Breast epithelium (tissue), 3 donors: Measurements from ENCODE around the gene ALK.

Source experiments
- CTCF ChIP-seq, 3 donors: fragments of 450-650 bp; IDR thresholded peaks; one replicate each; pipeline ENCODE4 v1.5.1; 2016 to 2017; ENCODE audit warnings: antibody characterized with exemption in 3 of 3, mild to moderate bottlenecking in 3 of 3, moderate library complexity in 3 of 3
- POLR2A ChIP-seq: fragments of 450-650 bp; IDR thresholded peaks from one replicate; pipeline ENCODE4 v1.6.1; 2016; ENCODE audit warnings: antibody characterized with exemption, mild to moderate bottlenecking, moderate library complexity
- POLR2AphosphoS5 ChIP-seq, 3 donors: sonication (generic); formaldehyde crosslinking; IDR thresholded peaks; one replicate each; pipeline ENCODE4 v1.6.1; 2017; ENCODE audit warnings: antibody characterized with exemption in 3 of 3

DNA sequence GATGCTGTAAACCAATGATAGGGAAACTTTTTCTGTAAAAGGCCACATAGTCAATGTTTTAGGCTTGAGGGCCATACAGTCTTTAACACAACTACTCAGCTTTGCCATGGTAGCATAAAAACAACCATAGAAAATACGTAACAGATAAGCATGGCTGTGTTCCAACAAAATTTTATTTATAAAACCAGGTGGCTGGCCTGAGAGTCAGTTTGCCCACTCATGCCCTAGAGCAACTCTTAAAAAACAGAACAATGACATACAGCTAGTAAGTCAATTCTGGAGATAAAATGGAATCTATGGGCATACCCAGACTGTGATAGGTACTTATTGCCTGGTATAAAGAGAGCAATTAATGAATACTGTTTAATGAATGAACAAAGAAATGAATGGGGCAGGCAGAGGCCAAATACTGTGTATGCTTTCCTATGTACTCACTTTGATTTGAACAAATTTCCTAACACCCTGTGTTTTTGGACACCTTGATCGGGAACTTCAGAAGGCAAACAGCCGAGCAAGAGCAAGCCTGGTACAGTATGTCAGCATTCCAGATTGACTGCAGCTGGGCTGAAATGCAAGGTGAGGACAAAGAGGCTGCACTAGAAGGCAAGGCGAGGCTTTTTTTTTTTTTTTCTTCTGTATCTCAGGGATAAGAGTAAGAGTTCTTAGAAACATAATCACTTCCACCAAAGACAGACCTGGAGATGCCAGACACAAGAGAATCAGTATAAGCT, 490.8 kb downstream of the ALK start:
- no peak for TF ChIP-seq CTCF (IDR thresholded peaks at IDR 0.05)
- no peak for TF ChIP-seq POLR2A
- TF ChIP-seq POLR2AphosphoS5 (IDR thresholded peaks at IDR 0.05): no peak
